ENCODE results near the gene PPT2. TPM values are rescaled to one million over a fixed set of nuclear protein-coding genes. Genes with fewer than 3 reads are reported as not detected.
A peak's percentile ranks its signal among the peaks of the same experiment; 100 is the strongest.

Gene PPT2
- total RNA-seq, 1 experiment from 2014 or later, result 14.4 TPM

DNA sequence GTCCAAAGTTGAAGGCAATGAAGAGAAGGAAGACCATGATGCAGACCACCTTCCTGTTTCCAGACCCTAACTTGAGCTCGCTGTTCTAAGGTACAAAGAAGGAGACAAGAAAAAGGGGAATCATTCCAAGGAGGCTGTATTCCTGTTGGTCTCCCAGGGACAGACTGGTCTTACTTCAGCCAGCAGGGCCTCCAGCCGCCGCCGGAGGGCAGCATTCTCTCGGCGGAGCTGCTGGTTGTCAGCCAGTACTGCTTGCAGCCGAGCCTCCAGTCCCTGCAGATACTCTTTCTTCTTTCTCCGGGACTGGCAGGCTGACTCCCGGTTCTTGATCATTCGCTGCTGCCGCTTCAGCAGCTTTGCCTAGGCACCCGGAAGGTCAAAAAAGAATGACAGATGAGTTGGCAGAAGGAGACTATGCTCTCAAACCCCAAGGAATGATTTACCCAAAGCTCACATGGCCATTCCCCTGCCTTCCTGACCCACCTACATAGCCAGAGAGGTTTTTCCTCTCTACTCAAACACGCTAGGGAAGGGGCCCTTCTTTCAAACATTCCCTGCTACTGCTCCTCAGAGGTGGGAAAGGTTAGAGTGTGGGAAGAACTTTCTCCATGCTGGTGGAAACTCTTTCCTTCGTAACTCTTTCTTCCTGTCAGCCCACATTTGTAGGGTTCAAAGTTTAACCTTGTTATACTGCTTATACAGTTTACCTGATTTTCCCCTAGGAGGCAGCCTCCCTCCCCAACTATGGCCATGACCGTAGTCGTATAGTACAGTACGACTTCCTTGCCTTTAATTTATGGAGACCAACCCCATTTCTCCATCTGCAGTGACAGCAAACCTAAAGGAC is 34.9 kb upstream of the PPT2 start:
- Histone ChIP-seq H3K4me3 (ENCODE audit: low read length) (no peak overlapping the region), H3K4me2 (ENCODE audit: low read depth, low read length, poor library complexity, severe bottlenecking) (no peak overlapping the region), H3K9ac (ENCODE audit: low read length) (no peak overlapping the region), H3K79me2 (ENCODE audit: low read length) (no peaks in the 10 kb centered on the region), H4K20me1 (ENCODE audit: insufficient read depth, low read depth, low read length) (no peaks in the 10 kb centered on the region), H3K27me3 (ENCODE audit: low read length) (no peaks in the 10 kb centered on the region), H3K36me3 (ENCODE audit: insufficient read depth, low read length) (peaks cover 7% of the 10 kb centered on the region), H3K27ac (ENCODE audit: low read length) (no peak overlapping the region), H3K4me1 (ENCODE audit: low read length) (no peaks in the 10 kb centered on the region), H3K9me3 (ENCODE audit: low read length) (no peaks in the 10 kb centered on the region), H3K9me2 (replicated peaks; ENCODE audit: insufficient read depth, low read length) (no peaks in the 10 kb centered on the region), H2AFZ (ENCODE audit: low read length) (no peak overlapping the region)
- peak; percentile 87 for DNase-seq

GRCh38 chr6:32120573-32121059 is 33.3 kb upstream of the PPT2 start:
- Histone ChIP-seq H3K9me2 (replicated peaks; ENCODE audit: insufficient read depth, low read length) (no peaks in the 10 kb centered on the region), H3K9me3 (ENCODE audit: low read length) (no peaks in the 10 kb centered on the region), H3K4me1 (ENCODE audit: low read length) (no peaks in the 10 kb centered on the region), H3K79me2 (ENCODE audit: low read length) (peaks cover 5% of the 10 kb centered on the region; the same call in 1 of the 2 replicates), H2AFZ (ENCODE audit: low read length) (no peak overlapping the region), H3K4me2 (ENCODE audit: low read depth, low read length, poor library complexity, severe bottlenecking) (no peak overlapping the region), H3K36me3 (ENCODE audit: insufficient read depth, low read length) (peaks cover 4% of the 10 kb centered on the region; the same call in 1 of the 2 replicates), H4K20me1 (ENCODE audit: insufficient read depth, low read depth, low read length) (no peaks in the 10 kb centered on the region), H3K4me3 (ENCODE audit: low read length) (no peak overlapping the region), H3K27ac (ENCODE audit: low read length) (no peak overlapping the region), H3K9ac (ENCODE audit: low read length) (no peak overlapping the region), H3K27me3 (ENCODE audit: low read length) (no peaks in the 10 kb centered on the region)
- no peak for DNase-seq

DNA sequence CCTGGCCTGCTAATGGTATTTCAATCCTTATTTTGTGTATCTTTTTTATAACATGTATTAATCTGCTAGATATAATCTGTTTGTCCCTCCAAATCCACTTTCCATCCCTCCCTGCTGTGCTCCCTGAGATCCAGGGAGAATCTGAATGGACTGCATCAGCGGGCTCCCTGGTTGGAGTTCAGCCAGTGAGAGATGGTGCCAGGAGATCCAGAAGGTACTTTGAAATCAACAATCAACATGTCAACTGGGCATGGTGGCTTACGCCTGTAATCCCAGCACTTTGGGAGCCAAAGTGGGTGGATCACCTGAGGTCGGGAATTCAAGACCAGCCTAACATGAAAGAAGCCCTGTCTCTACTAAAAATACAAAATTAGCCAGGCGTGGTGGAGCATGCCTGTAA is 30.3 kb upstream of the PPT2 start:
- no peaks in the 10 kb centered on the region for H3K9me3 ChIP-seq (ENCODE audit: low read length)
- no peak for DNase-seq
- H3K27ac ChIP-seq (ENCODE audit: low read length), result no peak overlapping the region
- H2AFZ ChIP-seq (ENCODE audit: low read length), result no peak overlapping the region
- no peaks in the 10 kb centered on the region for H3K9me2 ChIP-seq (replicated peaks; ENCODE audit: insufficient read depth, low read length)
- no peak overlapping the region for H3K9ac ChIP-seq (ENCODE audit: low read length)
- H4K20me1 ChIP-seq (ENCODE audit: insufficient read depth, low read depth, low read length), result no peaks in the 10 kb centered on the region
- H3K79me2 ChIP-seq (ENCODE audit: low read length), result peaks cover 32% of the 10 kb centered on the region
- H3K4me3 ChIP-seq (ENCODE audit: low read length), result no peak overlapping the region
- H3K27me3 ChIP-seq (ENCODE audit: low read length), result no peaks in the 10 kb centered on the region
- no peaks in the 10 kb centered on the region; the same call in 1 of the 2 replicates for H3K36me3 ChIP-seq (ENCODE audit: insufficient read depth, low read length)
- no peak overlapping the region for H3K4me2 ChIP-seq (ENCODE audit: low read depth, low read length, poor library complexity, severe bottlenecking)
- H3K4me1 ChIP-seq (ENCODE audit: low read length), result peaks cover 20% of the 10 kb centered on the region

- Histone ChIP-seq H3K36me3 (ENCODE audit: insufficient read depth, low read length) (no peaks in the 10 kb centered on the region; the same call in 1 of the 2 replicates), H3K9me3 (ENCODE audit: low read length) (no peaks in the 10 kb centered on the region), H3K79me2 (ENCODE audit: low read length) (peaks cover 44% of the 10 kb centered on the region), H3K27me3 (ENCODE audit: low read length) (no peaks in the 10 kb centered on the region), H2AFZ (ENCODE audit: low read length) (no peak overlapping the region), H3K4me2 (ENCODE audit: low read depth, low read length, poor library complexity, severe bottlenecking) (peak overlapping the region; percentile 75), H3K27ac (ENCODE audit: low read length) (no peak overlapping the region), H3K4me1 (ENCODE audit: low read length) (peaks cover 30% of the 10 kb centered on the region), H3K9ac (ENCODE audit: low read length) (peak overlapping the region; percentile 99), H3K9me2 (replicated peaks; ENCODE audit: insufficient read depth, low read length) (no peaks in the 10 kb centered on the region), H3K4me3 (ENCODE audit: low read length) (peak overlapping the region; percentile 99), H4K20me1 (ENCODE audit: insufficient read depth, low read depth, low read length) (no peaks in the 10 kb centered on the region)
- no peak for DNase-seq
These were observed 27.1 kb upstream of the PPT2 start for GRCh38 chr6:32126880-32127279.

- Histone ChIP-seq H3K4me1 (ENCODE audit: low read length) (peaks cover 30% of the 10 kb centered on the region), H3K4me3 (ENCODE audit: low read length) (peak overlapping the region; percentile 99), H3K4me2 (ENCODE audit: low read depth, low read length, poor library complexity, severe bottlenecking) (peak overlapping the region; percentile 75), H3K79me2 (ENCODE audit: low read length) (peaks cover 44% of the 10 kb centered on the region), H3K9ac (ENCODE audit: low read length) (peak overlapping the region; percentile 99), H4K20me1 (ENCODE audit: insufficient read depth, low read depth, low read length) (no peaks in the 10 kb centered on the region), H3K27me3 (ENCODE audit: low read length) (no peaks in the 10 kb centered on the region), H3K9me2 (replicated peaks; ENCODE audit: insufficient read depth, low read length) (no peaks in the 10 kb centered on the region), H3K27ac (ENCODE audit: low read length) (peak overlapping the region; percentile 82; the same call in 1 of the 2 replicates), H3K36me3 (ENCODE audit: insufficient read depth, low read length) (no peaks in the 10 kb centered on the region; the same call in 1 of the 2 replicates), H3K9me3 (ENCODE audit: low read length) (no peaks in the 10 kb centered on the region), H2AFZ (ENCODE audit: low read length) (no peak overlapping the region)
- DNase-seq, result no peak
These were observed 26.6 kb upstream of the PPT2 start for GRCh38 chr6:32127409-32127716.

- peak within 1 kb of the TSS; percentile 99 for H3K4me3 ChIP-seq (ENCODE audit: low read length)
- peaks cover 44% of the 10 kb centered on the region for H3K79me2 ChIP-seq (ENCODE audit: low read length)
- H3K27ac ChIP-seq (ENCODE audit: low read length), result peak within 1 kb of the TSS; percentile 82
- H3K4me1 ChIP-seq (ENCODE audit: low read length), result peaks cover 30% of the 10 kb centered on the region
- H2AFZ ChIP-seq (ENCODE audit: low read length), result no peak within 1 kb of the TSS
- no peaks in the 10 kb centered on the region; the same call in 1 of the 2 replicates for H3K36me3 ChIP-seq (ENCODE audit: insufficient read depth, low read length)
- H4K20me1 ChIP-seq (ENCODE audit: insufficient read depth, low read depth, low read length), result no peaks in the 10 kb centered on the region
- peak; percentile 99 for DNase-seq
- H3K27me3 ChIP-seq (ENCODE audit: low read length), result no peaks in the 10 kb centered on the region
- peak within 1 kb of the TSS; percentile 99 for H3K9ac ChIP-seq (ENCODE audit: low read length)
- no peaks in the 10 kb centered on the region for H3K9me3 ChIP-seq (ENCODE audit: low read length)
- peak within 1 kb of the TSS; percentile 76 for H3K4me2 ChIP-seq (ENCODE audit: low read depth, low read length, poor library complexity, severe bottlenecking)
- no peaks in the 10 kb centered on the region for H3K9me2 ChIP-seq (replicated peaks; ENCODE audit: insufficient read depth, low read length)
These were observed 26.0 kb upstream of the PPT2 start, which contains the start of gene ATF6B for GRCh38 chr6:32127717-32128592. Gene ATF6B, minus strand, starts transcription at chr6:32128246. Its CDS starts 39 bp downstream, at chr6:32128207.

DNA sequence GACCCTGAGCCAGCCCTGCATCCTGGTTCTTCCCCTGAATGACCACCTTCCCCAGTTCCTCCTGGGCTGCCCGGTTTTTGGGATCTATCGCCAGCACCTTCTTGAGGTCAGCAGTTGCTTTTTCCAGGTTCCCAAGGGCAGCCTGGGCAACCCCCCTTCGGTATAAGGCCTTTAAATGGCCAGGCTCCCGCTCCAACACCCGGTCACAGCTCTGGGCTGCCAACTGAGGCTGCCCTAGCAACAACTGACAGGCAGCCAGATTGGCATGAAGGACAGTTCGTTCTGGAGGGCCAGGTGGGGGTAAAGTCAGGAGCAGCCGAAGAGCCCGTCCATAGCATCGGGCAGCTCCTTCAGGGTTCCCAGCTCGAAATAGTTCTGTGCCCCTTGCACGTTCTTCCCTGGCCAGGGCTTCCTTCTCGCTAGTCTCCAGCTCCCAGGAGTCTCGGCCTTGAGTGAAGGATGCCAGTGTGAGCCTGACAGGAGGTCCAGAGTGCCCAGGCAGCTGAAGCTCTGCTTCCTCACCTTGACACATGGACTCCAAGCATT is 25.1 kb upstream of the PPT2 start:
- no peaks in the 10 kb centered on the region; the same call in 1 of the 2 replicates for H3K36me3 ChIP-seq (ENCODE audit: insufficient read depth, low read length)
- peak overlapping the region; percentile 99 for H3K4me3 ChIP-seq (ENCODE audit: low read length)
- H3K27ac ChIP-seq (ENCODE audit: low read length), result peak overlapping the region; percentile 11; the same call in 1 of the 2 replicates
- no peaks in the 10 kb centered on the region for H3K9me2 ChIP-seq (replicated peaks; ENCODE audit: insufficient read depth, low read length)
- H4K20me1 ChIP-seq (ENCODE audit: insufficient read depth, low read depth, low read length), result no peaks in the 10 kb centered on the region
- H3K9me3 ChIP-seq (ENCODE audit: low read length), result no peaks in the 10 kb centered on the region
- peak overlapping the region; percentile 78 for H3K9ac ChIP-seq (ENCODE audit: low read length)
- H3K79me2 ChIP-seq (ENCODE audit: low read length), result peaks cover 44% of the 10 kb centered on the region
- H2AFZ ChIP-seq (ENCODE audit: low read length), result no peak overlapping the region
- H3K4me2 ChIP-seq (ENCODE audit: low read depth, low read length, poor library complexity, severe bottlenecking), result peak overlapping the region; percentile 76
- no peak for DNase-seq
- H3K4me1 ChIP-seq (ENCODE audit: low read length), result peaks cover 30% of the 10 kb centered on the region
- H3K27me3 ChIP-seq (ENCODE audit: low read length), result no peaks in the 10 kb centered on the region
